HG03354 (cell line): ENCODE measurements around the gene FHL2.
"Not testable (repeated sequence)": the region's sequence is repeated elsewhere in the genome, so short reads cannot be mapped to it uniquely, and the experiment has no call there.

Experiments used
- ATAC-seq: cut with Tn5 transposase; IDR thresholded peaks from one replicate; pipeline ENCODE4 v1.9.1; 2021; ENCODE audit warnings: mild to moderate bottlenecking; ENCODE audit not compliant: unreplicated experiment, poor library complexity, severe bottlenecking

Gene FHL2

DNA sequence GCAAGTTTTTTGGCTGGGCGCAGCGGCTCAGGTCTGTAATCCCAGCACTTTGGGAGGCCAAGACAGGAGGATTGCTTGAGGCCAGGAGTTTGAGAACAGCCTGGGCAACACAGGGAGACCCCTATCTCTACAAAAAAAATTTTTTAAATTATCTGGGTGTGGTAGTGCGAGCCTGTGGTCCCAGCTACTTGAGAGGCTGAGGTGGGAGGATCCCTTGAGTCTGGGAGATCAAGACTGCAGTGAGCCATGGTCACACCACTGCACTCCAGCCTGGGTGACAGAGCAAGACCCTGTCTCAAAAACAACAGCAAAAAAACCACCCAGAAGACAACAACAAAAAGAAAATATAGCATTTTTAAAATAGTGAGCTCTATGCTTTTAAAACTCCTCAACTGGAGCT is 71.6 kb downstream of the FHL2 start:
- not testable (repeated sequence) for ATAC-seq

DNA sequence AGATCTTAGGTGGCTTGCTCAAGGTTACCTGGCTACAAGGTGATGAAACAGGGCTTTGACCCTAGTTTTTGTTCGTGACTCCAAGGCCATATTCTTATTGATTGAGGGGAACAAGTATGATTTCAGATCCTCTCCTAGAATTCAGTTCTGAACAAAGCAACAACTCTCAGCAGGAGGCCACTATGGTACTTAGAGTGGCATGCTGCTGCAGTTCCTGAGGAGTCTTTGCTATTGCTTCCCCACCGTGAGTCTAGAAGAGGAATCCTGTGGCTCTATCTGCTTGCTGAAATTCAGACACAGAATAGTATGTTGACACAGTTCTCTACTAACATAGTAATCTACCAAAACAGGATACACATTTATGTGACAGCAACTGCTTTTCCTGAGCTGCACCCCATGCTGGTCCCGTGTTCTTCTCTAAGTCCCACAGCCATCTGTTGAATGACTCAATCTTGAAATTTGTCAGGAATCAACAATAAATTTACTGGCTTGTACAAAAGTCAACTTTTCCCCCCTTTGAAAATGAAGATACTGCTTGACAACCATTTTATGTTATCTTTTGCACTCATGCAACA is 73.4 kb downstream of the FHL2 start:
- no peak for ATAC-seq

DNA sequence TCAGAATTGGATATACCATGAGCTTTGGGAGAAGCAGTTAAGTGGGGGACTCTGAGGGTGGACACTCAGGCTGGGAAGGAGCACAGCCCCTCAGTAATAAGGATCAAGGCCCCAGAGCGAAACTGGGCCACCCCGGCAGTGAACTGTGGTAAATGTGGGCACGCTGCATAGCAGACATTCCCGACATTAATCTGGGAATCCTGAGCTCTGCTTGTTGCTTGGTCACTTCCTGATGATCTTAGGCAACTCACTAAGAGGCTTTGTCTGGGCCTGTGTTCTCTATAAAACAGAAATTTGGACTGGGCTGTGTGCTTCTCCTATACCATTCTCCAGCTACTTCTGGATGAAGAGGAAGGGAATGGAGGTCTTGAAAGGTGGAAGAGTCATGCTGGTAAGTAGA is 74.1 kb downstream of the FHL2 start:
- ATAC-seq: no peak

DNA sequence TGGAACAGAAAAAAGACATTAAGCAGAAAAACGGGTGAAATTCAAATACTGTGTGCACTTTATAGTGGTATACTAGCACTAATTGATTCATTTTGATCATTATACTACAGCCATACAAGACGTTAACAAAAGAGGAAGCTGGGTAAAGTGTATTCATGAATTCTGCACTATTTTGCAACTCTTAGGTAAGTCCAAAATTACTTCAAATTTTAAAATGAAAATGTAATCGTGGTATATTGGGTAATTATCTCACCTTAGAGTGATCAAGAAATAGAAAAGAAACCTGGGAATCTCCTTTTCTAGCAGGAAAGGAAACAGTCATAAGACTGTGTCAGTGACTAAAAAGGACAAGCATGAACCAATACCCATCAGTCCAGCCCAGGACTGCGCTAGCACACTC is 74.8 kb downstream of the FHL2 start:
- ATAC-seq: no peak

DNA sequence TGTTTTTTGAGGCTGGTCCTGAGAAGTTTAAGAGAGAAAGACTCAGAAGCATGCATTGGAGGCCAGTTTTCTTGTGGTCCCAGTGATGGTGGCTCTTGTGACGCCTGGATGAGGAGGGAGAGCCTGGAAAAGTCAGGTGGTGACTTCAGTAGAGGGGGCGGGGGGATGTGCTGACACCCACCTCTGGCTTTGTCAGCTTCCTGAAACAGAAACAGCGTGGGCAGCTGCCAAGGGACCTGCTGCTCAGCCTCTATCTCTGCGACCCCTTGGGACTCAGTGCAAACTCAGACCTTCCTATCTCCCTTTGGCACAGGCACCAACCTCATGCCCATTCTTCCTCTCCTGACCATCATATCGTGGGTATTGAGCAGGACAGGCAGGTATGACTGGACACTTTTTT is 75.7 kb downstream of the FHL2 start:
- no peak for ATAC-seq

DNA sequence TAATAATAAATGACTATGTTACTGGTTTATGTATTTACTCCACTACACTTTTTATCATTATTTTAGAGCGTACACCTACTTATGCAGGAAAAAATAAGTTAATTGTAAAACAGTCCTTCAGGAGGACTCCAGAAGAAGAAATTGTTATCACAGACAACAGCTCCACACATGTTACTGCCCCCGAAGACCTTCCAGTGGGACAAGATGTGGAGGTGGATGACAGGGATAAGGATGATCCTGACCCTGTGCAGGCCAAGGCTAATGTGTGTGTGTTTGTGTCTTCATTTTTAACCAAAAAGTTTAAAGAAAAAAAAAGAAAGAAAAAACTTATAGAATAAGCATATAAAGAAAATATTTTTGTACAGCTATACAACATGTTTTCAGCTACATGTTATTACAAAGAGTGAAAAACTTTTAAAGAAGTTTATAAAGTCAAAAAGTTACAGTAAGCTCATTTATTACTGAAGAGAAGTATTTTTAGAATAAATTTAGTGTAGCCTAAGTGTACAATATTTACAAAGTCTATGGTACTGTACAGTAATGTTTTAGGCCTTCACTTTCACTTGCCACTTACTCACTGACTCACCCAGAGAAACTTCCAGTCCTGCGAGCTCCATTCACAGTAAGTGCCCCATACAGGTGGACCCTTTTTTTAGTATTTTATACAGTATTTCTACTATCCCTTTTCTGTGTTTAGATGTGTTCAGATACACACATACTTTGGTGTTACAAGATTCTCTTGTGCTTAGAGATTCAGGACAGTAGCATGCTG is 76.8 kb downstream of the FHL2 start:
- no peak for ATAC-seq

DNA sequence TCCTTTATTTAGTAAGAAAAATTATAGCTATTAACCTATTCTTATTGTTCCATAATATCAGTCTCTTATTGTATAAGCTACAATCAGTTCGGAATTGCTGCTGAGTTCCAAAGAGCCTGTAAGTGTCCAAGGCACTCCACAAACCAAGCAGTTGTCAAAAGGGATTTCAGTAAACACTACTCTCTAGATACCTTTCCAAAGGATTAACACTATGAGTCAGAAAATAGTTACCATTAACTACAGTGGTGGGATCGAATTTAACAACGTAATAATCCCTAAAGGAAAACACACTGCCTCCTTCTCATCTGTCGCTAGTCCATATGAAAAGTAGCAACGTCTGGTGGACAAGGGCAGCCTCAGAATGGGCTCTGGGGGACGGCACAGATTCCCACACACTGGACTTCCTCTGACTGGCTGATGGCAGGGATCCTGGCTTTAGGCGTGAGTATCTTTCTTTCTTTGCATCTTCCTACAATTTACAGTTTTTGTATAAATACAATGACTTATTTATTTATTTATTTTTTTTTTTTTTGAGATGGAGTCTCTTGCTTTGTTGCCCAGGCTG is 78.1 kb downstream of the FHL2 start:
- ATAC-seq: no peak

DNA sequence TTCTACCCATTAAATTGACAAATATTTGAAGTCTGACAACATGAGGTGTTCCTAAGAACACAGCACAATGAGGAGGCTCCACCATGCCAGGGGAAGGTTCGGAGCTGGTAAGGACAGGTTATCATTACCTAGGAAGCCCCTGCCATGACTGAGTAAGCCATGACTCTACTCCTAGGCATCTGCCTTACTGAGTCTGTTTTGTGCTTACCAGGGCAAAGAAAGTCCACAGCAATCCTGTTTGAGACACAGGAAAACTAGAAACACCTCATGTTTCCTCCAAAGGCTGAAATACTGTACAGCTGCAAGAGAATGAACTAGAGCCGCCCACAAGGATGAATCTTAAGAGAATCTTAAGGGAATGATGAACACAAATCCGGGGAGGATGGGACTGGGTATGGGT is 80.9 kb downstream of the FHL2 start:
- ATAC-seq: no peak

DNA sequence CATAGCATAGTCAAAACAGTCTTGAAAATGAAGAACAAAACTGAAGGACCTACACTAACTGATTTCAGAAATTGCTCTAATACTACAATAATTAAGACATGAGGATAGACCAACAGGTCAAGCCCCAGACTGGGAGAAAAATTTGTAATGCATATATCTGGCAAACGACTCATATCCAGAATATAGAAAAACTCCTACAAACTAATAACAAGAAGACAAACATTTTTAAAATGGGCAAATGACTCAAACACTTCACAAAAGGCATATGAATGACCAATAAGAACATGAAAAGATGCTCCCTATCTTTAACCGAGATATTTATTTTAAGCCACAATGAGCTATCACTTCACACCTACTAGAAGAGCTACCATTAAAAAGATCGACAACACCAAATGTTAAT is 83.5 kb downstream of the FHL2 start:
- ATAC-seq: peak; percentile 54

DNA sequence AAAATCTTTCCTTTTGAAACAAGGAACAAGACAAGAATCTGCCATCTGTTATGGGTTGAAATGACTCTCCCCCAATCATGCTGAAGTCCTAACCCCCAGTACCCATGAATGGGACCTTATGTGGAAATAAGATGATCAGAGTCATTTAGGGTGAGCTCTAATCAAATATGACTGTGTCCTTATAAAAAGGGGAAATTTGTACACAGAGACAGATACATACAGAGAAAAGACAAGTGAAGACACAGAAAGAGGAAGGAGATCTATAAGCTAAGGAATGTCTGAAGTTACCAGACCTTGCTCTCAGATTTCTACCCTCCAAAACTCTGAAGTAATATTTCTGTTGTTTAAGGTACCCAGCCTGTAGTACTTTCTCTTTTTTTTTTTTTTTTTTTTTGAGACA is 85.0 kb downstream of the FHL2 start:
- peak; percentile 34 for ATAC-seq
